ENCODE results near the gene KANSL1.

GRCh38 chr17:46190763-46191162 is 2.5 kb downstream of the KANSL1 start:
- no peak for TF ChIP-seq CTCF (IDR thresholded peaks at IDR 0.05; ENCODE audit: low read depth, low read length)
- no peak for TF ChIP-seq POLR2A (IDR thresholded peaks at IDR 0.05; ENCODE audit: extremely low read depth, insufficient read length)
- TF ChIP-seq MYC (IDR thresholded peaks at IDR 0.05; ENCODE audit: low read depth, low read length), result no peak
- no peak for TF ChIP-seq MAX (IDR thresholded peaks at IDR 0.05; ENCODE audit: low read depth, low read length)

All from NB4 (cell line).